Measurements from ENCODE around the gene TENM4.
"Not testable (repeated sequence)": the region's sequence is repeated elsewhere in the genome, so short reads cannot be mapped to it uniquely, and the experiment has no call there.

TENM4 gene

DNA sequence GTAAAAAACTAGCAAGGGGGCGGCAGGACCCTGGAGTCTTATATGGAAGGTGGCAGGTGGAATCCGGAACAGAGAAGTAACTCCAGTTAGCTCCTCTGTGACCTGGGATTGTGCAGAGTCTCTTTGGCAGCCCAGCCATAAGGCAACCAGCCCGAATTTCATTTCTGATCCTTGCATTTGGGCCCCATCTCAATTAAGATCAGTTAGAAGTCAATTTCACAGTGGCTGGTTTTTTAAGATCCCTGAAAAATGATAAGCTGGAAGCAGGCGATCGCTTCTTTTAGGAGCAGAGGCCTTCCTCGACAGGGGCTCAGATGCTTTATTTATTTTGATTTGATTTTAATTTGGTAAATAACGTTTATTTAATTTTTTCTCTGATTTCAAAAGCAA, 199.0 kb downstream of the TENM4 start:
- DNase-seq: no peak

DNA sequence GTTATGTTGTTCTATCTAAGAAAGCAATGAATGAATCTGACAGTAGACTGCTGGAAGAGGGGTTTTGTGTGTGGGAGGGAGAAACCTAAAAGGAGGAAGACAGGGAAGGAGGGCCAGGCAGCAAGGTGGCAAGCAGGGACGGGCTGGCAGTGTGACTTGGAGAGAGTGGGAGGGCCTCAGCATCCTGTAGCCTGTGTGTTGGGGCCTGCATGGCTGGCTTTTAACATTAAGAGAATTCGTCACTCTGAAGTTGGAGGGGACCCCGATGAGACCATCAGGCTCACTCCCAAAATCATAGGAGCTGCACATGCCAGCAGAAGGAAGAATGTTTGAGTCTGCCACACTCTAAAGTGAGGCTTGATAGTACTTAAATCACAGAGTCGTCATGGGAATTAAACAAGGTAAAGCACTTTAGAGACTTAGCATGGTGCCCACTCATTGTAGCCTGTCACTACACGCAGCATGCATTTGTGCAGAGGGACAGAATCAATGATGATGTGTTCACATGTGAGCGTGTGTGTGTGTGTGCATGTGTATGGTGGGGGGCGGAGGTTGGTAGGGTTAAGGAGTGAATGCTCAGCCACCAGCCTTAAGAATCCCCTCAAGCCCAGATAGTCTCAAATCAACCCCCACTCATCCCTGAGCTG, 199.5 kb downstream of the TENM4 start:
- no peak for DNase-seq

DNA sequence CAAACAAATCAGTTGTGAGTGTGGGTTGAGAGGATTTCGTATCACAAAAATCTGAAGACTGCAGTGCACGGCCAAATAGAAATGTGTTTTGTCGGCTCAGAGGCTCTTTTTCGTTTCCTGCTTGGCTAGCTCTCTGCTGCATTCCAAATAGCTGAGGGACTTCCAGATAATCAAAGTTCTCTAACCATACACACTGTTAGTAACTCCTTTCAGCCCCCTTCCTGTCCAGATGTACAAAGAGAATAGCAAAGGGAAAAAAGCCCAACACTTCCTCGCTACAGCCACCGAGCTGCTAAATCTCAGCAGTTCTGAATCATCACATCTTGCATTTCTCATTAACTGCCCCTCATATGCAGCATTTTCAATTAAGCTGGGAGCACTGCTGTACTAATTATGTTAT, 203.1 kb downstream of the TENM4 start:
- no peak for DNase-seq

DNA sequence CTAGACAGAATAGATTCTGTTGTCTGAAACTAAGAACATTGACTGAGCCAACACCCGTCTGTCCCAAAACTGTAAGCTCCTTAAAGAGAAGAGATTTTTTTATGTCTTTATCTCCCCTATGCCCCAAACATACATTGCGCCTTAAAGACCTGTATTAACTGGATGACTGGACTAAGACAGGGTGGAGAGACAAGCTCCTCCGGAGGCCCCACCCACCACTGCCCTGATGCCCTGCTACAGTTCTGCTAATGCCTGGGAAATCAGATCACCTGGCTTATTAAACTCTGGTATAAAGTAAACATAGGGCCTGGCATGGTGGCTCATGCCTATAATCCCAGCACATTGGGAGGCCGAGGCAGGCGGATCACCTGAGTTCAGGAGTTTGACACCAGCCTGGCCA, 203.7 kb downstream of the TENM4 start:
- no peak for DNase-seq

DNA sequence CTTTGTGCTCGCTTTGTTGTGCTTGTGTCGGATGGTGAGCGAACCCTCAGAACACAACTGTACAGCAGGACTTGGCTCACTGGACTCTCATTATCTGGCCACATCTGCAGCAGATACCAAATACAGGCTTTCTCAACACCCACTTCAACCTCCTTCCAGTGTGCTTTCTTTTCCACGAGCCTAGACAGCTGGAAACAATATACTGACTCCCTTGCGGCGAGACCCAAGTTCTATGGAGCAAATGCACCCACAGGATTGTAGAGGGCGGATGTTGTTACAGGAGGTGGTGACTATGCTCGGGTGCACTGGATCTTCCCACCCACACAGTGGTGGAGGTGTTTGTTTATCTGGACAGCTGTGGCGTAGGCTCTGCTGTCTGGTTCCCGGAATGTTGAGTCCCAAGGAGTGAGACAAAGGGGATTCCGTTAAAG, 204.3 kb downstream of the TENM4 start:
- DNase-seq: no peak

DNA sequence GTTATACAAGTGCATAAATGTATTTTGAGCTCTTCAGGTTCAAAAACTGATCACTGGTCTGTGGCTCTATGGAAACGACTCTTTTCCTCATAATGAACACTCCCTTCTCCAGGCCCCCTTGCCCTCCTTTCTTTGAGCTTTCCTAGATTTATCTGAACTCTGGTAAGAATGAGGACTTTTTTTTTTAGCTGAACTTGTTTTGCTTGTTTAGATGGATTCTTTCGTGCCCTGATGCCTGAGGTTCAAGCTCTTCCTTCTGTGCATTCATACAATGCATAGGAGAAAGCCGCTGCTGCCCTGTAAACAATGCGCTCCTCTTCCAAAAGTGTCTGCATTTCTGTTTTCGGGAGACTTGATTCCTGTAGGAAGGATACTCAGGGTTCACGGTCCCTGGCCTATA, 205.1 kb downstream of the TENM4 start:
- no peak for DNase-seq

DNA sequence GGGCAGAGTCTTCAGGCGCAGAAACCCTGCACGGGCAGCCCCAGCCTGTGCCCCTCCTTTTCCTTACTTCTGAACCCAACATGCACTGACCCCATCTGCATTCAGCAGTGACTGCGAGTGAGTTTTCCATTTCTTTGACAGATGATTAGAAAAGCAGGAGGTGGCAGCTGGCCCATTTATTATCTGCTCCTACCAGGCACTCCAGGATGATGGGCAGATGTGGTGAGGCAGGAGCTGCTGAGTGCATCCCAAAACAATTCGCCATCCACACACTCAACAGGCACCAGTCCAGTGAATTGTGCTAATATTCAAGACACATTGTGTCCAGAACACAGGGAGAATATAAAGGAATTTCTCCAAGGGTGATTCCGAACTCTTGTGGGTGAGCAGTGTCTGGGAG, 208.5 kb downstream of the TENM4 start:
- no peak for DNase-seq

DNA sequence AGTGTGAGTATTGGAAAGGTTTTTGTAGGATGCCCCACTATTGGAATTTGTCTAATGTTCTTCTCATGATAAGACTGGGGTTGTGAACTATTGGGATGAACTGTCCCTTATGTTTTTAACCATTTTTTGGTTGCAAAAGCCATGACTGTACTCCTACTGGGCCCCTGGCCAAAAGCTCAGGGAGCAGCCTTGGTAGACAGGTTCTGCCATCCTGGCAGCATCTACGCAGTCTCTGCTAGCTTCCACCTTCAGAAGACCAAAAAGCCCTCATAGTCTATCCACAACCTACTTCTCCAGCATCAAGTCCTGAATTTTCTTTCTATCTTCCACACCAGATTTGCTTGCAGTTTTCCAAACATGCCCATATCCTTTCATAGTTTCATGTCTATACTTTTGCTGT, 211.8 kb downstream of the TENM4 start:
- DNase-seq: no peak

DNA sequence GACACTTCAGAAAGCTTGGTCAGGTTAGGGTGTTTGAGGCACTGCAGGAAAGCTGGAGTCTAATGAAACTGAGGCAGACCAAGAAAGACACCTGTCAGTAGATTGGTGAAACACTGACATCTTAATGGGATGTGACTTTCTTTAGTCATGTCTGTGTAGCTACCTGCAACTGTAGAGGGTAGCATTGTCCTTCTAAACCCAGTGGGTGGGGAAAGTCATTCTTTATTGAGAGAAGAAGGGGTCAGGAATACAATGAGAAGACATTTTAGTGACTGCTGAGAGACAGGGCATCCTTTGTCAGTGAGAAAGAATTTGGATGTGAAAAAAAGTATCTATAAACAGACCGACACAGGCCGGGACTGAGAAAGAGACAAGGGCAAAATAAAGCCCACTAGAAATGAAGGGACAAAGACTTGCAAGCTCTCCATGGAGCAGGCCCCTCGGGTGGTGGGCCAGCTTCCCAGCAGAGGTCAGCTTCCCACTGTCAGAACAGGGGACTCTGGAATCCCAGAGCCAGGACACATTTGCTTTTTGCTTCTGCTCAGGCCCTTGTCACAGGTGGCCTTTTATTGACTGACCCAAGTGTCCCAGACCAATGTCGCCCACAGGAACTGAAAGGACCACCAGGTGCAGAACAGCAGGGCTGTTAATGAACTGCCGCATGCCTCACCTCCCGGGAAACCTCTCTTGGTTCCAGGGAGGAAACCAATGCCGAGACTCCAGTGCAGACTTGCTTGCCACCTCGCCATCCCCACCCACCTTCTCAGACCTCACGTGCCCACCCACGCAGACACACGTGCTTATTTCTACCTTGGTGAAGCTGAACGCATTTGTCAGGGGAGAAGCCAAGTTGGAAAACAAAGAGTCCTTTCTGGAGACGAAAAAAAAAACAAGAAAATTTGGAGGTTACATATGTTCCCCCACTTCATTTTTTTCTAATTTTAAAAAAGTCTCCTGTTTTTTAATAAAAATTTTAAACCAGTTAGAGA, 212.8 kb downstream of the TENM4 start:
- DNase-seq: no peak

DNA sequence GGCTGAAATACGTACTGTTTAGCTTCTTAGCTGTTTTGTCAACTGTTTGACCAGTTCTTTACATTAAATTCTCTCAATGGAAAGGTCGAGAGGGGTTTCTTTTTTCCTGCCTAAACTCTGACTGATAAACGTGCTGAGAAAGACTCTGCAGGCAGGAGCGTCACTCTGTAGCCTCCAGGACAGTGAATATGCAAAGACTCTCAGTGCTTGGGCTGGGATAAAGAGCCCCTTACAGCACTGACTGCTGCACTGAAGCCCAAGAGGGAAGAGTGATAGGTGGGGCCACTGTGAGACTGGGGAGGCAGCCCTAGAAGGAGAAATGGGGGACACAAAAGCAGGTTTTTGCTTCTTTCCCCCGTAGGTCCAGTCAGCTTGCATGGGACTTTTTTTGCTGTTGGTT, 213.5 kb downstream of the TENM4 start:
- no peak for DNase-seq

DNA sequence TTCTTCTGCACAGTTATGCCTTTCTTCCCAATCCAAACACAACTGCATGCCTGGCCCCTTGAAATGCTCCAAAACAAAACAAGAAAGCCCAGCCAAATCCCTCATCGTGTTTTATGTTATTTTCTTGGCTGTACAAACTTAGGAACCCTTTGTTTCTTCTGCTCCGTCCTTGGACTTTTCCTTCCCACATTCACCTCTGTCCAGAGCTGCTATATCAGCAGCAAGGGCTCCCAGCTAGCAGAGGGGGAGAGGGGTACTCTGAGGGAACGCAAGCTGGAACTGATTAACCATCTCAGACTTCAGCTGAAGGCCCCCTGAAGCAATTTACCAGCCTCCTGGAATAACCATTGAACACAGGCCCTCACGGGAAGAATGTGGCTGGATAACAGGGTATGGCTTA, 214.7 kb downstream of the TENM4 start:
- no peak for DNase-seq

DNA sequence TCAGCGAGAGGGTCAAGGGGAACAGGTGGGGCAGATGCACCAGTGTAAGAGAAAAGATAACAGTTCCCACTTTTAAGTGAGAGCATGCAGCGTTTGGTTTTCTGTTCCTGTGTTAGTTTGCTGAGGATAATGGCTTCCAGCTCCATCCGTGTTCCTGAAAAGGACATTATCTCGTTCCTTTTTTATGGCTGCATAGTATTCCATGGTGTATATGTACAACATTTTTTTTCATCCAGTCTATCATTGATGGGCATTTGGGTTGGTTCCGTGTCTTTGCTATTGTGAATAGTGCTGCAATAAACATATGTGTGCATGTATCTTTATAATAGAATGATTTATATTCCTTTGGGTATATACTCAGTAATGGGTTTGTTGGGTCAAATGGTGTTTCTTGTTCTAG, 218.7 kb downstream of the TENM4 start:
- DNase-seq: not testable (repeated sequence)

DNA sequence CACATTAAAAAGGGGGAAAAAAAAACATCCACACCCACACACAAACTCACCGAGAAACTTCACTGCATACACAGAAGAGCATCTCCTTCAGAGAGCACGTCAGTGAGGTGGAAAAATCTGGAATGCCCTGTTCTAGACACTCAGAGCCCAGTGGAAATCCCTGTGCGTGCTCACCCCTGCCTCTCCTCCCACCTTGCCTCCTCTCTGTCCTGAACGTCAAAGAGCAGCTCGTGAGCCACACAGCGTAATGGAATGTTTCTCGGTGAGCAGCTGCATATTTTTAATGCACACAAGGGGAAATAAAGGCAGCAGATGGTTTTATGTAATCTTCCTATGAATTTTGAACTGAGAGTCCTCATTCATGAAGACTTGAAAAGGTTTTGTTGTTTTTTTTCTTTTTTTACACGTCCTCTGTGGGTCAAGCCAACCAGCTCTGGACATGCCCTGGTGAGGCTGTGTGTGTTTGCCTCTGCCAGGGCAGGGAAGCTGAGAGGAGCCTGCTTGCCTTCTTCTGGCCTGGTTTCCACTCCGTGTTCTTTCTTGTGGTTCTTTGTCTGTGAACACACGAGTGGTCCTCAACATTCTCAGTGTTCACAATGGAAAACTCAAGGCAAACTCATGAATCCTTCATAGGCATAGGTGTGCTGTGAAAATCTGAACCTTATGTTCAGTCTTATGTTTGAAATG, 219.2 kb downstream of the TENM4 start:
- no peak for DNase-seq

DNA sequence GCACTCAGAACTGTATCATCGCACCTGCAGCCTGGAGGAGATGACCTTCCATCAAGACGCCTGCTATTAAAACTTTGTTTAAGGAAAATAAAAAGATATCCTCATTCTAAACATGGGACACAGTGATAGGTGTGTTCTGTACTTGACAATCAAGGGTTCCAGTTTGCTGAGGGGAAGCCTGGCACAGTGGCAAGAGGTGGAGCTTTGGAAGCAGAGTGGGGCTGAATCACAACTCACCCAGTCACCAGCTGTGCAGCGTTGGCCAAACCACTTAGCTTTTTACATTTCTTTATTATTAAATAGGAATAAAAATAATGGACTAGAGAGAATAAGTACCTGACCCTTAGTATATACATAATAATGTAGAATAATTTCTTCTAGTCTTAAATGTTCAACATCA, 220.7 kb downstream of the TENM4 start:
- no peak for DNase-seq

DNA sequence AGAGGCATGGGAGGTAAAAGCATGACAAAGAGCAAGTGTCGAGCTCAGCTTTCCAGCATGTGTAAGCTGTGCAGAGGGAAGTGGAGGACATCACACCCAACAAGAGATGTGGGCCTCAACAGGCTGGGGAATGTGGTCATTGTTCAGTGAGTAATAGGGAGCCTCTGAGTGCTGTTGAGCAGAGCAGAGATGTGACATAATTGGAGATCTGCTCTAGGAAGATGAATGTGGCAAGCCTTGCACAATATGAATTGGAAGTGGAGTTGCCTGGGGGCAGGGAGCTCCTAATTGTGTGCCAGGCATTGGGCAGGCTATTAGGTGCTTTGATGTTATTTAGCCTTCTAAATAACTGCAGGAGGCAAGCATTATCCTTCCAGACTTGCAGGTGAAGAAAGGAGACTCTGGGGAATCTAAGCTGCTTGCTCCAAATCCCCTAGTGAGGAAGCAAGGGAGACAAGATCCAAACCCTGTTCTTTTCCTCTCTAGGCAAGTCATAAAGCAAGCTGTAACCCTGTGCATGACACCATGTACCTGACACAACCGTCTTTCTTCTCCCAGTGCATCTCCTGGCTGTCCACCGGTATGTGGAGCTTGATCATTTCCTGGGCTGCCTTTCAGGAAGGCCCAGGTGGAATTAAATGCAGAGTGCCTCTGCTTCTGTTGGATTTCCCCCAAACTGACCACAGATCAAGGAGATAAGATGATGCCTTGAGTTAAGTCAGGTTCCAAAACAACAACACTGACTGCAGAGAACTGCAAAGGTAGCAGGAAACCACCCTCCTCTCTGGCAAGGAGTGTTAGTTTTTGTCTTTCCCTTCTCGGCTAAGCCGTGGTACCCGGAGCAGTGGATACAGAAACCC, 221.4 kb downstream of the TENM4 start:
- DNase-seq: no peak

DNA sequence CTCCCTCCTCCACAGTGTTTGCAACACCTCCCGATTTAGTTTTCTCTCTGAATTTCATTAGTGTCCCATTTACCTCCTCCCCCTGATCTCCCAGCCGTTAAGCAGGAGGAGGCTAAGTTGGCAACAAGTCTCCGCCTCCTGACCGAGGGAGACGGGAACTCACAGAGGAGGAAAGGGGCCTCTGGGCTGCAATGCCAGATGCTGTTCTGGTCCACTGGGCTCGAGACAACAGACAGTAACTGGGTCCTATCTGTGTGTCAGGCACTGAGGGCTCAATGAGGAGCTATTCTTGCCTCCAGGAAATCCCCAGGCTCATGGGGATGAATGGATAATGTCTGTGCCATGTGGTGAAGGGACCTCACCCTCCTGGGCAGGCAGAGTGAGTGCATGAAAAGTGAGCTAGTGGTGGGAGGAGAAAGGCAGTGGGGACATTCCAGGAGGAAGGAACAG, 228.1 kb downstream of the TENM4 start:
- DNase-seq: no peak

DNA sequence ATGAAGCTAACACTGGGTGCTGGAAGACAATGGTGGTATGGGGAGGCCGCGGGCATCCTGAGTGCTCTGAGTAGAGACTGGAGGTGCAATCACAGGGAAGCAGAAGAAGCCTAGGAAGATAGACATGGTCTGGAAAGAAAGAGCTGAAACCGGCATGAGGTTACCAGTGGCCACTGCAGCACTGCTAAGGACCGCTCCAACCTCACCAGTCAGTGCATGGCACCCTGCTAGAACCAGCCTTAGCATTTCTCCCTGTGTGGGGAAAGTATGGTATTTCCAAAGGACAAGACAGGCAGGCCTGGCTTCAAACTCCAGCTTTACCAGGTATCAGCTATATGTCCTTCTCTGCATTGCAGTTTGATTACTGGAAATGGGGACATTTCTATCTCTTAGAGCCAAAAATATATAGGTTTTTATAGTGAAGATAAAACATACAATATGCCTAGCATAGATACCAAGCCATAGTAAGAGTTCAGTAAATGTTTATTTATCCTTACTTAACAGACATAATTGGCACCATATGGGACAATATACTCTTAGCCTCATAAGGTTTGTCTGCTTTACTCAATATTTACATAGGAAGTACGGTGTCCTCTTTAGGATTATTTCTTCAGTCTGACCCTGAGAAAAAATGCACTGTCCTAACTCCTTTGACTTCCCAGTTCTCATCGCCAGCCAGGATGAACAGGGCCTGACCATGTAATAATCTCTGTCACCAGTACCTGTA, 231.1 kb downstream of the TENM4 start:
- DNase-seq: no peak

DNA sequence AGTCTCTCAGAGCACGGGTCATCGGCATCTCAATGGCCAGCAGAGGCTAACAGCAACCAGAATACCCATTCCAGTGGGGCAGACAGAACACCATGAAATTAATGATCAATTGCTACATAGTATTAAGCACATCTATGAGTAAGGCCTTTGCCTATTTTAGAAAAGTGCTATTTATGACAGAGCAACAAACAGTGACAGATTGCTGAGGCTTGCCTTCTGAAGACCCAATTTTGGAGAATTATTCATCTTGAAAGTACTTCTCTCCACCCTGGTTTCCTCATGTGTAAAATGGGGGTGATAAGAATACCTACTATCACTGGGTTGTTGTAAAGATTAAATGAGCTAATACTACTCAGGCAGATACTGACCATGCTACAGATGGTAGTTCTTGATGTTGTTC, 232.7 kb downstream of the TENM4 start:
- DNase-seq: no peak

DNA sequence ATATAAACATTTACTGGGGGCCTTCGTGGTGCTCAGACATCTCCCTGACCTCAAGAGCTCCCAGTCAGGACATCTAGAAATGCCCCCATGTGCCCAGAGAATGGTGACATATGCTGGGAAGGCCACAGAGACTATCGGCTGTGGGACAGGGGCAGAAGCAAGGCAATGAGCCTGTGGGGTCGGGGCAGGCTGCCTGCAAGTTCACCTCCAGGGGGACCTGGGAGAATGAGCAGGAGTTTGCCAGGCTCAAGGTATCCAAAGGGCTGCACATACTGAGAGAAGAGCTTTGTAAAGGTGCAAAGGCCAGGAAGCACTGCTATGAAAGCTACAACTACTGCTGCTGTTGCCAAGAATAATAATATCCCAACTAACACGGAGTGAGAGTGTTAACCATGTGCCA, 233.9 kb downstream of the TENM4 start:
- DNase-seq: no peak

DNA sequence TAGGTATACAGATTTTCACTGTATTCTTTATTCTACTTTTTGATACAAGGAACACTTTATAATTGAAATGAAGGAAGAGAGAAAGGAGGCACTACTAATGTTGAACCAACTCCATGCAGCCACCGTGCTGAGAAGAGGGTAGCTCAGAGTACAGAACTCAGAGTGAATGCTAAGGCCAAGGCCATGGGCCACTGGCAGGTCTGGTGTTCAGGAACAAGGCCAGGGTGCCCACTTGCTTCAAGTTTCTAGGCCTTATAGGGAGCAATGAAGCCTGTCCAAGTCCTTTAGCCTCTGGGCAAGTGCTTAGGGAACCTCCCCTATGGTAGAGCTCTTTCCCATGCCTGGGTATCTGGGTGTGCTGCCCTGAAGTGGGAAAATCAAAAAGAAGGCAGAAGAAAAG, 235.0 kb downstream of the TENM4 start:
- DNase-seq: no peak

DNA sequence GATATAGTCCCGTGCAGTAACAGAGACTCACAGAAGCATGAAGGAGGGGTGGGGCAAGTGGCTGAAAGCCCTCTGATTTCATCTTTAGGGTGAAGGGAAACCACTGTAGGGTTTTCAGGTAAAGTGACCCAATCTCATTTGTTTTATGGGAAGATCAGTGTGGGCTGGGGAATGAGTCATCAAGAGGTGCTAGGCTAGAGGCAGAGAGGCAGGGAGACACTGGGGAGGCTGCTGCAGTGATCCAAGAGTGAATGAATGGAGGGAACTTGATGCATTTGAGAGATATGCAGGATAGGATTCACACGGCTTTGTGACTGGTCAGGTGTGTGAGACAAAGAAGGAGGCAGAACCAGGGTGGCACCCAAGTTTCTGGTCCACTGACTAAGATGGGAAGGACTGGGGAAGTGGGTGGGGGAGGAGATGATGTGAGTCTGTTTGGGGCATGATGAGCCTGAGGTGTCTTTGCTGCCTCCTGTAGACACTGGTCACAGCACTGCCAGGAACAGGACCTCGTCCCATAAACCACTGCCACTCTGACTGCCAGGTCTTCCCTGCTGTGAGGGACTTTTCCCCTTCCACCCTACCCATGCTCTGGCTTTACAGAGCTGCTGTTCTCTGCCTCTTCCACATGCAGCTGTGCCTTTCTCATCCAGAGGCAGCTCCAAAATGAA, 239.0 kb downstream of the TENM4 start:
- DNase-seq: no peak

All from CD4-positive, alpha-beta T cell treated with Interleukin-6 for 4 hours (primary cell).